Stimulated activated CD4-positive, alpha-beta T cell treated with anti-CD3 and anti-CD28 coated beads, TNF-alpha, amount 100 ng/mL, for 1 hour (primary cell): ENCODE data around the gene PTPN14.

Experiments used
- DNase-seq, 3 donors: peaks; one replicate each; pipeline ENCODE4 v3.0.0-alpha.2; 2020; ENCODE audit warnings: low read depth in 3 of 3, low spot score in 1 of 3

The PTPN14 gene

DNA sequence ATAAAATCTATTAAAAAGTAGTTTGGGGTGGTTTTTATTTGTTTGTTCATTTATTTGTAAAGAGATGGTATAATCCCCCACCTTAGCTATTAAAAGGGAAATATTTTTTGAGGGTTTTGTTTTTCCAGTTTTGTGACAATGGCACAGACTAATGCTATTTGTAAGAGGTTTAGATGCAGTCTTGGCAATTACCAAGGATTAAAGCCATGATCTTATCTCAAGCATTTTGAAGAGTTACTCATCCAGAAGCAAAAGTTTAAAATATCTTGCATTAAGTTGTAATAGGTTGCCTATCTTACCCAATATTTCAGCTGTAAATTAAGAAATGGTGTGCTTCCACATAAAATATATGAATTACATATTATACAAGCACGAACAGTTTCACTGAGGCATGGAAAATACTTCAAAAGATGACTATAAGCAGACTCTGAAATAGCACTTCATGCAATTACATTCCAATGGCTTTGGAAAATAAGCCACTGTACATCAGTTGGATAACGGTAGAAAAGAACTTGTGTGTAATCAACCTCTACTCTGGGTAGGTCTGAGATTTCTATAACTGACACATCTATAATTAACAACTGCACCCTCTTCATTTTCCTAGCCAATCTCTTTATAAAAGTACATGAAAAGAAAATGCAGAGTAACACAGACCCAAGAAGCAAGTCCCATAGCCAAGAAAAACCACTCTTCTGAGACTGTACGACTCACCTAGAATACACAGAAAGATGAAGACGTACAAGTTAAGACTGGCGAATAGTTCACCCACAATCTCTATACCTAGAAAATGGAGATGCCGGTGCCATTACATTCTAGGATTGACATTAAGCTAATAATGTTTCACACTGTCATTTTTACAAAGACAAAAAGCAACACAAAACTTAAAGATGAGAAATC, 95.2 kb downstream of the PTPN14 start:
- no peak for DNase-seq

DNA sequence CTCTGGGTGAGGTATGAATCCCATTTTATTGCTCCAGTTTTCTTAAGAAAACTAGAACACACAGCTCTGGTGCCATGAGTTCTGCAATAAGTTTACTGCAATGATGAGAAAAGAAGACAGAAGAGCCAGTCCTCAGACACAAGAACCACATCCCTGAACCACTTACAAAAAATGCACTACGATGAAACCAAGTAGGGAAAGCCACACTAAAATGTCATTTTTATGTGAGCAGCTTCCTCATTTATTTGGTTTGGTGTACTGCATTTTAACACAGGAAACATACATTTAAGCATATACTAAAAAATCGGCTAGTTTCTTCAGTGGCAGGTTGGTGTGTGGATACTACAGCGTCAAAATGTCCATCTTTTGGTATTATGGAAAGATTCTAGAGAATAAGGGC, 95.9 kb downstream of the PTPN14 start:
- no peak for DNase-seq

DNA sequence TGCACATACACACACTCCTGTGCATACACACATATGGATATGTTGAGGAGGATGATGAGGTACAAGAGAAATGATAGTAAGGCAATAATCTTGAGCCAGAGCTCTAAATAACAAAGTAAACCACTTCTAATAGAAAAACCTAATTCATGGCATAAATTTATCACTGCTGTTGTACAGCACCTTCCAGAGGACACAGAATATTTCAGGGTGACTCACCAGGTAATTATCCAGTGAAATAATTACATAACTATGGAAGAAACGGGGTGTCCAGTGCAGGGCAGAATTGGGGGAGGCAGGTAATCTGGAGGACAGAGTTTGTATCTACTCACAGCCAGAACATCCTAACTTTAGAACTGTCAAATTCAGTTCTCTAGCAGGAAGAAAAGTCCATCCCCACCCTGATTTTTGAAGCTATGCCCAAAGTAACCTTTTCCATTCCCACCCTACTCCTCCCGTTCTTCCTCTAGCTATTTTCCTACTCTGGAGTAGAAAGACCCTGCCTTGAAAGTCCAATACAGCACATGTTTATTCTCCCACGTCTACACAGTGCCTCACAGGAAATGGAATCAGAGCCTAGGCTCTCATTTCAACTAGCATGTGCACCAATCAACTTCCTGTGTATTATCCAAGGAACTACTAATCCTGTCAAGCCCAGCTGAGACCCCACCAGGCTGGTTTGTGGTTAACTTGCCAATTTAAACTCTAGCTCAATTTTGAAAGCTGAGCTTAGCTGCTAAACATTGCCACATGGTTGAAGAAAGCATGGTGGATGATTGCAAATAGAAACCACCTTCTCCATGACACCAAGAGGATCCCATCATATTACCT, 96.6 kb downstream of the PTPN14 start:
- no peak for DNase-seq

DNA sequence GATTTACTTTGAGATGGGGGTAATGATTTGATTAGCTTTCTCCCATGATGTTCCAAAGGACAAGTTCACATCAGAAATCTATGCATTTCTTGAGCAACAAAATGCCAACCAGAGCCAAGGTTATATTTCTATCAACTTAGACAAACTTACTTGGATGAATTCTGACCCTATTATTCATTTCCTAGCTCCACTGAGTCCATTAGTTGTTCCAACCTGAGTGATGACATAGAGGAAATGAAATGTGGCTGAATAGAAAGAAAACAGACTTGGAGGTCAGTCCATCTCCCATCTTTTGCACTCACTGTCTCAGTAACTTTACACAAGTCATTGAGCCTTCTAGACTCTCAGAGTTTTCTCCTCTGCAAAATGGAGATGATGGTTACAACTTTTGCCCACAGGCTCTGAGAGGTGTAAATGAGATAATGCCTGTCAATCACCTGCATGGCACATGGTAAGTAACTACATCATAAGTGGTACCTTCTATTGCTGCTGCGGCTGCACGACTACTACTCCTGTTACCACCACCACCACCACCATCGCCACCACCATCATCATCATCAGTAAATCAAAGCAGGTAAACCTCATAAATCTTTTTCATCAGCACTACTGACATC, 98.2 kb downstream of the PTPN14 start:
- no peak for DNase-seq

DNA sequence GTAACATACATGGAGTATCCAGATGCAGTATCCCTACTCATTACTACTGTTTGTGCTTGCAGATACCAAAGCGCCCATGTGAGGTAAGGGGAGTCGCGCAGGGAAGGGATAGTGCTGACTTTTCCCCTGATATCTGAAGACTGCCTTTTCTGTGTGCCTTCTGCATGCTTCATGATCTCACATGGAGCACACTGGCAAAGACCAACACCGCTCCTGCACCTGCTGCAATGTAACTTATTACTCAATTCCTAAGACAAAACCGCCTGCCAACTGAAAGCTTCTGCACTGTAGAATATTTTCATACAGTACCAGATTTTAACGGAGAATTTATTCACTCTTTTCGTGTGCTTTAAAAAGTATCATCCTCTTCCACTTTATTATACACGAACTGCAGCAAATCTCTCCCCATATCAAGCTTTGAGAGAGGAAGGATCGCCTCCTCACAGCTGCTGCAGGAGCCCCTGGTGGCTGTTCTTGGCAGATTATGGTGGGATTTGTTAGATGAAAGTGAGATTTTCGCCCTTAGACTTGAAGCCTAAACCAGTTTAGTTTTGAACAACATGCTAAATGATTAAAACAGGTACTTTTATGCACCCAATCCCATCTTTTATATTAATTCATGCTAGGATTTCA, 99.1 kb downstream of the PTPN14 start:
- no peak for DNase-seq

DNA sequence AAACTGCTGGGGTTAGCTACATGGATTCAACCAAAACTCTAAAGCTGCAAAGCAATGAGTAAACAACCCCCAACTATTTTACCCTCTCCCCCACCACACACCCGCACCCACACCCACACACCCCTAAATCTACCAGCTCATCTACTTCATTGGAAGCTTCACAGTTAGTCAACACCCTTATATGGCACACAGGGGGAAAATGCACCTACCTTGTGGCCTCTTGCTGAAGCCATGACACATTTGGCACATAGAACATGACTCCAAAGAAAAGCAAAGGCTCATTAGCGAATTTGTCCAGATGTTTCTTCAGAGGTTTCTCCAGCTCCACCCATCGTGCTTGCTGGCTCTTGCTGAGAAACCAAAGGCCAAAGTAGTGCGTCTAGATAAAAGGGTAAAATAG, 99.8 kb downstream of the PTPN14 start:
- DNase-seq: no peak

DNA sequence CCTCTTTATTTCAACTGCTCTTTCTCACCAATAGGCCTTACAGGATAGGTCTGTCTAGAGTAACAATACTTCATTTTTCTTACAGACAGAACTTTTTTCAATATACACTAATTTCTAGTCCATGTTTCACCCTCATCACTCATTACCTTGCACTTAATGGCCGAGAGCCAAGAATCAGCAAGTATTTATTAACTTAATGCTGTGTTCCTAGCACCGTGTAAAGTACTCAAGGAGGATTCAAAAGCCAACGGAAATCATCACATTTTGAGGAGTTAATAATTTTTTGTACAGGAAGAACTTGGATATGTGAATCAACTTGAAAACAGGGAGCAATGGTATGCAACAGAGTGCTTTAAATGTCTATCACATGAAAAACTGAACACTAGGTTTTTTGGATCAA, 102.0 kb downstream of the PTPN14 start:
- no peak for DNase-seq

DNA sequence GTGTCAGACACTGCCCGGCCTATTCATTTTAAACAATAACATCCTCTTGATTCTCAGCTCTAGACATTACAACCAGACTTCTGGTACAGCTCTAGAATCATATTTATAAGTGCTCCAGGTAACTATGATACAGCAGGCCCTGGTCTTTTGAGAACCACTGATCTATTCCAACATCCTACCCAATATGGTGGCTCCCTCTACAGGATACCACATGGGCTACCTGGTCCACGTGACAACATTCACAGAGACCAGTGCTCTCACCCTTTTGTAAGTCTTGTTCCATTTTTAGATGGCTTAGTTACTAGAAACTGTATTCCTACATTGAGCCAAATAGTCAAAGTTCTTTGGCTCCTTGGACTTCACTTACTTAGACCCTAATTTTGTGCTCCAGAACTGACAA, 102.9 kb downstream of the PTPN14 start:
- DNase-seq: no peak

DNA sequence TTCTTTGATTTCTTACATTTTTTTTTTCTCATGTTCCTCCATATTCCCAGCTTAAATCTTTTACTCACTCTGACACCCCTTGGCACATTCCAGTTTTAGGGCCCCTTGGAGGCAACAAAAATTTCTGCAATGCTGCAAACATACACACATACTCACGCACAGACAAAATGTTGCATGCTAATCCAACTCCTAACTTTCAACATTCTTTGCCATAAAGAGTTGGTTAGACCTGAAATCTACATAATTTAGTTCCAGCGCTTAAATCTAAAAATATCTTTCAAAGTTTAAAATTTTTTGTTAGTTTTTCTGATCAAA, 103.9 kb downstream of the PTPN14 start:
- no peak for DNase-seq

DNA sequence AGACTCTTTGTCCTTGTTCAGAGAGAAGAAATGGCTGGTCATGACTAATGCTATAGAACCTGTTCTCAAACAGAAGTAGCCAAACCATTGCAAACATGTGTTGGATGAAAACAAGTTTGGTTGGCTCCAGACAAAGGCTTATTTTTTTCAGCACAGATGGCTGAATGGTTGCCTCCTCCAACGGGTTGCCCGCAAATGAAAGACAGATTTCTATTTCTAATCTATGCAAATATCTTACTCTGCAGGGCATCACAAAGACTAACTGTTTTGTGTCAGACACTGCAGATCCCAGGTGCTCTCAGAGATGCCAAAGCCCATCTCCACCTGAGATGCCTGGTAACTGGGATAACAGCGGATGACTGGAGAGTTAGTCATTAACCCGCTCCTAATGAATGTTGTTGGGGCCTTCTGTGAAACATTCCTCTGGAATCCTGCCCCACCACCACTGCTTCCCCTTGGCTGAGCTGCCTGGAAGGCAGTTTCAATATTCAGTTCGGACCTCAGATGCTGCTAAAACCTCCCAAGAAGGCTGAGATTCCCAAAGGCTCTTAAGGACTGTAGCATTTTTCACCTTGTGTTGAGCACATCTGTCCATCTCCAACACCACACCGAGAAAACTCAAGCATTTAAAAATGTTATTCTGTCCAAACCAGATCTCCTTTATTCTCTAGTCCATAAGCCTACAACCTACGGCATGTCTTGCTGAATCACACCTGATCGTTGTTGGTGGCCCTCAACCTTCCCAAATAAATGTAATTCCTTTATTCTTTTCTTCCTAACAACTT, 104.4 kb downstream of the PTPN14 start:
- no peak for DNase-seq

DNA sequence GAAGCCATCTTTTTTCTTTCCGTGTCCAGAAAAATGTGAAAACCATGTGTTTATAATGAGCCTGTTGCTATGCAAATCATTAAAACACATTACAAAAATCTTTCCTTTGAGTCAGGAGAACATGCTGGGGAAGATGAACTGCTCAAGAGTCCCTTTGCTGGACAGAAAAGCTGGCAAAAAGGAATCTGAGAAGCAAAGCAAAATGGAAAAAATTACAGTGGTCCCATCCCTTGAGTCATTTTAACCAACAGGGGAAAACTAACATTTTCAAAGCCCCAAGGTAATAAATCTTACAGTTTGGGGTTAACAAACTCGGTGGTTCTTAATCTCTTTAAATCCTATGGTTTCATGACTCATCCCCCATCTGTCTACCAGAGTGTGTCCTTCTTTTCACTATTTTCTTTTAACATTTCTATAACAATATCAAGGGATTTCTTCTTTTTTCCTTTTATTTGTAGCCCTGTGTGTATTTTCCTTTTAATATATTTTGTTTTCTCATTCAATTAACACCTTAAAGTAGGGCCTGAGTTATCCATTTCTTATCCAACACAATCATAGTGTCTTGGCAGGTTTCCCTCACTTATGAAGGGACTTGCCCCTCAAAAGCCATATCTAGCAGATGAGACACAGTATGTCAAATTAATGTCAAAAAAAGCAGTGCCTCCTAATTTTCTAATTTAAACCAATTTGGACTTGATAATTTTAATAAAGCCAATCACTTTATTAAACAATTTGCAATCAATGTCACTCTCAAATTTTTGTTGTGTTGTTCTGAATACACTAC, 105.4 kb downstream of the PTPN14 start:
- DNase-seq: no peak

DNA sequence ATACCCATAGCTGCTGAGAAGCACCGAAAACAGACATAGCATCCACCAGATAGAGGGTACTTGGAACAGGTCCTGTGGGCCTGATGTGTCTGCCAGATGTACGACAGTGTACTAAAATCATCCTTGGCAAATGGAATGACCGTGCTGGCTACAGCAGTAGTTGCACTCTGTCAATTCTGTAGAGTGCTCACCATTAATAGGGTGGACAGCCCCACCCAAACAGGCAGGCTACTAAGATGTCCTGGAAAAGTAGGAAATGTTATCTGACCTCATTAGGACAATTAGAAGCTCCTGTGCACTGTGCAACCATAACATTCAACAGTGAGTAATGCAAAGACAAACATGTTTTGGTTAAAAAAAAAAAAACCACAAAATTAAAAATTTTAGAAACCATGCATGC, 106.2 kb downstream of the PTPN14 start:
- no peak for DNase-seq

DNA sequence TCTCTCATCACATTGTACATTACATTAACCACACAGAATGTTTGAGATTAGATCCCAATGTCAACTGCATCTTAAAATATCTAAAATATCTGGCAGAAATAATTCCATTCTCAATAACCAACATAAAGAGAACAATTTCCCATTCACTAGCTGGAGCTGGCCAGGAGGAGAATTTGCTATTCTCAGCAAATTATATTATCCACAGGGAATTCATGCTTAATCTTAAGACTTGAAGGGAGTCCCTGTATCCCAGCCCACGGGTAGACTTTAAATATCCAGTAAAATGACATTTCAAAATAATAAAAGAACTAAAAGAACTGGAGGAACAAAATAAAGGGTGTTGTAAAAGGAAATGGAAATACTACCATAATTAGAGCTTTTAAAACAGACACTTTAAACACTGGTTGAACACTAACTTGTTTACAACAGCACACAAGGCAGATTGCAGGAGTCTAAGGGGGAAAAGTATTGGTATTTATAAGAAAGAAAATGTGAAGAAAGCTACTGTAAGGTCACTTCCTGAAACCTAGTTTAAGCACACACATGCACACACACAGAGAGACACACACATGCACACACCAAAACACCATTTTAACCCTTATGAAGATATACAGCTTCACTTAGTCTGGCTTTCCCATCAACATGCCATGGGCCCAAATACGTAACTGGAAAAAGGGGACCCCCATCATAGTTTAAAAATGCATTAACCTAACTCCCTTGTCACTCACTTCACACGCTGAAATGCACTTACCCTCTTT, 107.0 kb downstream of the PTPN14 start:
- DNase-seq: no peak

DNA sequence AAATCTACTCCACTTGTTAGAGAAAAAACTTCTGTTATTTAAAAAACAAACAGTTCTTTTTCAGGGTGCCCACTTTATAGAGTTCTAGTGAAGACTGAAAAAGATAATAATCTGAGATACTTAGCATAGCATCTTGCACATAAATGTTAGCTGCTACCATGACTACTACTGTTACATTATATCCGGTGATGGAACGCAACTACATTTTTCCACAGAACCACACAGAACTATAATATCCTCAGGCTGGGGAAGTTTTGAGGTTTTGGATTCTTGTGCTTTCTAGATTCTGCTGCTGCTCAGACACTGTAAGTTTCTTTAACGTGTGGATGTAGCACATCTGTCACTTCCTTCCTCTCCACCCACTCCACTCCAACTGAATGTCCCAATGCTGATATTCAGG, 110.3 kb downstream of the PTPN14 start:
- no peak for DNase-seq

DNA sequence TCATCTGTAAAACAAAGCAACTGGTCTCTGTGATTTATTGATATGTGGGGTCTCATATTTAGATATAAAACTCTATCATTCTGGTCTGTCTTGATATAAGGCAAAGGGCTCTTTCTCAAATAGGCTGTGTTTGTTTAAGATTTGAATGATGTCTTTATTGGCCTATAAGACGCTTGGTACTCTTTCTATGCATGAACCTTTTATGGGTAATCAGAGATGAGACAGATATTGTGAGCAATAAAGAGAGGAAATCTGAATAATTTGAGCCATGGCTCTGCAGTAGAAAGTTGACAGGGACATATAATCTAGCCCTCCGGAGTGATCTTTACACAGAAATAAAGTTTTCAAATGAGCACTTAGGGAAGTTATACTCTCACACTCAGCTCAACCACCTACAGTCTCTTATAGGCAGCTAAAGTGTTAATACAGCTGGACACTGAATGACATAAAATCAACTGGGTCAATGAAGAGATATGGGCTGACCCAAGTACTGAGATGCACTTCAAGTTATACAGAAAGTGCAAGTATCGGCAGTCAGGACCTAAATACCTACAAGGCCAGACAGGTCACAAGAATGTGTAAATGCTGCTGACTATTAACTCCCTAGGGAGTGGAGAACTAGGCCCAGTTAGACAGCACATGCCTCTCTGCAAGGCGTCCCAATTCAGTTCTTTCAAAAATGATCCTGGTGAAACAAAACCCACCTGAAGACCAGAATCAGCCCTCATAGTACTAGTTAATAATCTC, 111.0 kb downstream of the PTPN14 start:
- DNase-seq: no peak

DNA sequence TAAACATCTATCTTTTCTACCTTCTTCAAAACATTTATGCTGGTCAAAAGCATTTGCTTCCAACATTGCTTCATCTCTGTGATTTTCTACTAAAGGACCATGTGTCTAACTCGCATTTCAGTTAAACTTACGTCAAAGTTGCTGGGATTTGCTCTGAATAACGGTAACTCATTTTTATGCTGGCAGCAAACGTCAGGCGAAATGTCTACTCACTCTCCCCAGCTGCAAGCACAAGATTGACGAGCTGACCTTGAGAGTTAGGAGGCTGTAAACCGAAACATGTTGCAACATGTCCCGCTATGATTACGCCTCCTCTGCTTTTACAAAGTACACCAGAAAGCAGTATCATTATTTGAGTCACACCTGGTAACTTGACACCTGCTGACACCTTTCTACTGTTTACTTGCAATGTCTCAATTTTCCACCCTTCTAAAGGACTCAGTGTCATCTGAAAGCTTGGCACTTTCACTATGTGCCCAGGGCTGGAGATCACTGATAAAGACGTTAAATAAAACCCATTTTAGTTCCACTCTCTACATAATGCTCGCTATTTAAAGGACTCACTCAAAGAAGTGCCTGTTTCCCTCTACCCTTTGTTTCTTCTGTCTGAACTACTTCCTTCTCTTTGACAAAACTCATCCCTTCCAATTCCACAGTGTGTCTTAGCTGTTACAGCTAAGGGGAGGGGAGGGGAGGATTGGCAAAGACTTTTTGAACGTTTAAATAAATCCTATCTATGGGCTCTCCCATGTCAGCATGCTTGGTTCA, 111.9 kb downstream of the PTPN14 start:
- no peak for DNase-seq

DNA sequence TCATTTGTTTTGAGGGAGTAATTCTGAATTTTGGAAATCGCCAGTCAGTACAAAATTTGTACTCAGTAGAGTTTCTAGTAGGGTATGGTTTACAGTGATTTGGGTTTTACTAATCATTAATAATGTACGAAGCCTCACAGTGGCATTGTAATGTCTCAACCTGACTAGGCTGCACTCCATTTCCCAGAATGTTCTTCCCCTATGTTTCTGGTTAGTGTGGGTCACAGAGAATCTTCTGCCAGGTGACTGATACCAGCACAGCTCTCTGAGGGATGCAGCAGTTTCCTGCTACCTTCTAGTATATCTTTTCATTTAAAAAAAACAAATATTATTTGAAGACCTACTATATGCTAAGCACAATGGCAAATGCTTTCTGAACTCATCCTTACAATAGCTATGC, 112.9 kb downstream of the PTPN14 start:
- DNase-seq: no peak

DNA sequence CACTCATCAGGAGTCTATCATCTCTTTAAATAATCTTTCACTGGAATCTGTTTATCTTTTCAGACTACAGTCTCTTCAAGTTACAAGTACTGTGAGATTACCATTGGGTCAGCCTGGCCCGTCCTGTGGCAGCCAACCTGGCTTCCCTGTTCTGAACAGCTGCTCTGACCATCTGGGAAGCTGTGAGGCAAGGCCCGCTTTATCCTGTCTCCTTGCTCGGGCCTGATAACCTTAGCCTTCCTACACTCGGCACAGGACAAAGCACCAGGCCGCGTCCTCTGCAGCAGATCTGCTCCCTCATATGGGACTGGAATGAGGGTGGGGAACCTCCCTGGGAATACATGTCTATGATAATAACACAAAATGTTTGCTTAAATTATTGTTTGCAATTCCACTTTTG, 113.3 kb downstream of the PTPN14 start:
- no peak for DNase-seq
